ENCODE results near the gene LCNL1. TPM values are rescaled to one million over a fixed set of nuclear protein-coding genes. Genes with fewer than 3 reads are reported as not detected.

The LCNL1 gene
- total RNA-seq: 2.0 TPM

- H3K4me1 ChIP-seq: peaks cover 38% of the 10 kb centered on the region
- intact Hi-C loops (cut with DNase I): no loop called here
- peaks cover 6% of the 10 kb centered on the region for H3K27me3 ChIP-seq
- H3K4me3 ChIP-seq: no peak within 1 kb of the TSS
- no peak within 1 kb of the TSS for H3K27ac ChIP-seq
- no peak for DNase-seq (ENCODE audit: extremely low spot score in 2 of 2)
- no peaks in the 10 kb centered on the region for H3K36me3 ChIP-seq
- TF ChIP-seq POLR2AphosphoS5 (IDR thresholded peaks at IDR 0.05; ENCODE audit: insufficient read depth in 1 of 2, low read depth in 1 of 2) (no peak), CTCF (IDR thresholded peaks at IDR 0.05) (no peak)
- no peaks in the 10 kb centered on the region for H3K9me3 ChIP-seq
Measured at GRCh38 chr9:136982232-136983051, at the start of gene LCNL1. Gene LCNL1, plus strand, starts transcription at chr9:136982993. Its CDS starts 594 bp downstream, at chr9:136983587.

GRCh38 chr9:136934277-136934676, 48.5 kb upstream of the LCNL1 start:
- Histone ChIP-seq H3K4me3 (no peak overlapping the region), H3K36me3 (no peaks in the 10 kb centered on the region), H3K27me3 (no peaks in the 10 kb centered on the region), H3K4me1 (no peaks in the 10 kb centered on the region), H3K9me3 (no peaks in the 10 kb centered on the region), H3K27ac (no peak overlapping the region)
- no peak for DNase-seq (ENCODE audit: extremely low spot score in 2 of 2)
- intact Hi-C loops (cut with DNase I): no loop called here
- no peak for TF ChIP-seq CTCF (IDR thresholded peaks at IDR 0.05)
- no peak for TF ChIP-seq POLR2AphosphoS5 (IDR thresholded peaks at IDR 0.05; ENCODE audit: insufficient read depth in 1 of 2, low read depth in 1 of 2)
- TF ChIP-seq POLR2A (IDR thresholded peaks at IDR 0.05): no peak

- intact Hi-C loops (cut with DNase I): no loop called here
- Histone ChIP-seq H3K27me3 (no peaks in the 10 kb centered on the region), H3K9me3 (no peaks in the 10 kb centered on the region), H3K4me1 (no peaks in the 10 kb centered on the region), H3K36me3 (peaks cover 0 to 10% of the 10 kb centered on the region in 2 donors), H3K4me3 (no peak overlapping the region), H3K27ac (no peak overlapping the region)
- TF ChIP-seq POLR2A (IDR thresholded peaks at IDR 0.05): no peak
- no peak for TF ChIP-seq CTCF (IDR thresholded peaks at IDR 0.05)
- TF ChIP-seq POLR2AphosphoS5 (IDR thresholded peaks at IDR 0.05; ENCODE audit: insufficient read depth in 1 of 2, low read depth in 1 of 2): no peak
- DNase-seq (ENCODE audit: extremely low spot score in 2 of 2): no peak
Measured at GRCh38 chr9:136935651-136936050, 47.1 kb upstream of the LCNL1 start.

GRCh38 chr9:136936645-136937170, 46.1 kb upstream of the LCNL1 start:
- DNase-seq (ENCODE audit: extremely low spot score in 2 of 2): no peak
- no peak overlapping the region for H3K4me3 ChIP-seq
- no peaks in the 10 kb centered on the region for H3K4me1 ChIP-seq
- no peak for TF ChIP-seq CTCF (IDR thresholded peaks at IDR 0.05)
- no peak for TF ChIP-seq POLR2AphosphoS5 (IDR thresholded peaks at IDR 0.05; ENCODE audit: insufficient read depth in 1 of 2, low read depth in 1 of 2)
- TF ChIP-seq POLR2A (IDR thresholded peaks at IDR 0.05): no peak
- H3K9me3 ChIP-seq: no peaks in the 10 kb centered on the region
- no peak overlapping the region for H3K27ac ChIP-seq
- H3K27me3 ChIP-seq: no peaks in the 10 kb centered on the region
- H3K36me3 ChIP-seq: peaks cover 0 to 21% of the 10 kb centered on the region in 2 donors
- intact Hi-C loops (cut with DNase I): no loop called here

All from vagina (tissue), 2 donors.